PC-9 (cell line): ENCODE data around the gene SLC1A2.

ENCODE experiments used
- CTCF ChIP-seq: fragments of 200-600 bp; sonication (generic); conservative IDR thresholded peaks from 2 replicates; pipeline ENCODE4 v1.6.1; 2017; ENCODE audit warnings: mixed run types, antibody characterized with exemption, mild to moderate bottlenecking, moderate library complexity
- EZH2 ChIP-seq: fragments of 200-600 bp; sonication (generic); IDR thresholded peaks from 2 replicates; pipeline ENCODE4 v1.8.0; 2017; ENCODE audit warnings: antibody characterized with exemption, low read depth

DNA sequence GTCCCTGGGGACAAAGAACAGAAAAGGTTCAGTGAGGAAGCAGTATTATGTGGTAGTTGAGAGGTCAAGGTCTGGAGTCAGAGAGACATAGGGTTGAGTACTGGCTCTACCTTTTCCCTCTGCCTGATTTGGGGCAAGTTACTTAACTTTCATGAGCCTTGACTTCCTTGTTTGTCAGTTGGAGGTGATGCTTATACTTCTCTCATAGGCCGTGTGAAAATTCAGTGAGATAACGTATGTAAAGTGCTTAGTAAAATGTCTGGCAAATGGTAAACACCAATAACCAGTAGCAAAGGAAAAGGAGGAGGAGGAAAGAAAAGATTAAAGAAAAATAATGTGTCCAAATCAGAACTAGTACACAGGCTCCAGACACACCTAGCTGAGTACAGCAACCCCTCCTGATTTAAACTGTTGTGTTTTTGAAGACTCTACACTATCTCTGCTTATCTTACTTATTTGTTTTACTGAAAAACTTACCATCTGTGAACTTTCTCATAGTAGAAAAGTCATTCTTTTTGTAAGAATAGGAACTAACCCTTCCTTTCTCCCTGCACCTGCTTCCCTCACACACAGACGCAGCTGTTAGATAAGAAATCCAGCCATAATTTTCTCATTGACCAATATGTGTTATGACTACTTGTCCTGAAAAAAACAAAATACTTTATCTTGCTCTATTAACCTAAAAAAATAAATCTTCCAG is 153.5 kb downstream of the SLC1A2 start:
- no peak for TF ChIP-seq CTCF
- no peak for TF ChIP-seq EZH2
